A549 (cell line): Measurements from ENCODE around the gene FOS. TPM values are rescaled to one million over a fixed set of nuclear protein-coding genes. Genes with fewer than 3 reads are reported as not detected.

ENCODE experiments used
- ATAC-seq, 2 experiments: fragments of 200-7000 bp in 1 of 2; fragments of >200 bp in 1 of 2; cut with Nextera tagmentation in 1 of 2; cut with Tn5 transposase in 1 of 2; 3 replicates each; pipeline versions ENCODE4 v1.8.0 to v1.9.1; 2018 to 2020; ENCODE audit warnings: mild to moderate bottlenecking in 1 of 2, moderate library complexity in 1 of 2
- CTCF ChIA-PET: fragments of 300-600 bp; sonication (Branson Sonifier 250); formaldehyde crosslinking; extraction: SDS; loops from one replicate; lab custom pipeline; 2021; ENCODE audit warnings: antibody characterized with exemption, inconsistent platforms; lab: Yijun Ruan, JAX
- POLR2A ChIA-PET: fragments of 350-600 bp; formaldehyde crosslinking; extraction: SDS; loops from one replicate; lab custom pipeline; 2021; ENCODE audit warnings: antibody characterized with exemption, inconsistent platforms; lab: Yijun Ruan, JAX
- DNase-seq, 2 experiments: peaks; one replicate each; pipeline versions ENCODE4 v3.0.0 to v3.0.0-alpha.2; 2011 to 2016; ENCODE audit warnings: low read depth in 1 of 2, low spot score in 1 of 2
- FAIRE-seq: peaks from 2 replicates; lab custom pipeline; 2011; peaks lifted over from hg19 to GRCh38; lab: Jason Lieb, UNC
- H3K27ac ChIP-seq, 2 experiments: fragments of >200 bp; sonication (Bioruptor Twin); formaldehyde crosslinking; 3 replicates each; pipeline ENCODE4 v1.5.1; 2016 to 2017
- H3K4me1 ChIP-seq: fragments of >200 bp; sonication (Bioruptor Twin); formaldehyde crosslinking; 3 replicates; pipeline ENCODE4 v1.6.1; 2016
- H3K4me2 ChIP-seq: fragments of >200 bp; sonication (Bioruptor Twin); formaldehyde crosslinking; 3 replicates; pipeline ENCODE4 v1.6.1; 2016
- H3K4me3 ChIP-seq: fragments of >200 bp; sonication (Bioruptor Twin); formaldehyde crosslinking; 3 replicates; pipeline ENCODE4 v1.5.1; 2016
- H3K9me3 ChIP-seq: fragments of >200 bp; sonication (Bioruptor Twin); formaldehyde crosslinking; 3 replicates; pipeline ENCODE4 v1.6.1; 2016
- CBX8 ChIP-seq: fragments of 200-600 bp; sonication (generic); IDR thresholded peaks from 2 replicates; pipeline ENCODE4 v1.6.1; 2016
- CHD2 ChIP-seq: fragments of 150-350 bp; IDR thresholded peaks from 2 replicates; pipeline ENCODE4 v1.6.1; 2014; ENCODE audit warnings: low read length; ENCODE audit not compliant: partially characterized antibody
- CHD4 ChIP-seq: fragments of 200-600 bp; sonication (generic); IDR thresholded peaks from 2 replicates; pipeline ENCODE4 v1.6.1; 2016; ENCODE audit warnings: antibody characterized with exemption, mild to moderate bottlenecking, borderline replicate concordance
- CTCF ChIP-seq: fragments of >200 bp; sonication (Bioruptor Twin); formaldehyde crosslinking; IDR thresholded peaks from 3 replicates; pipeline ENCODE4 v1.5.1; 2016
- FOSL2 ChIP-seq, 2 experiments: fragments of 450-650 bp in 1 of 2; fragments of >200 bp in 1 of 2; sonication (Bioruptor Twin) in 1 of 2; formaldehyde crosslinking; IDR thresholded peaks; 2 replicates each; pipeline versions ENCODE4 v1.5.0 to v1.6.1; 2016 to 2020; ENCODE audit warnings: mild to moderate bottlenecking in 1 of 2, moderate library complexity in 1 of 2
- FOXS1 ChIP-seq: fragments of 250-450 bp; sonication (Bioruptor Pico); IDR thresholded peaks from 2 replicates; pipeline ENCODE4 v1.5.0; 2020; ENCODE audit warnings: mild to moderate bottlenecking, moderate library complexity
- HES2 ChIP-seq: fragments of >200 bp; sonication (Bioruptor Twin); formaldehyde crosslinking; IDR thresholded peaks from 2 replicates; pipeline ENCODE4 v1.6.1; 2016
- HMGXB4 ChIP-seq: fragments of 250-450 bp; sonication (Bioruptor Pico); IDR thresholded peaks from 2 replicates; pipeline ENCODE4 v1.5.0; 2021; ENCODE audit warnings: mild to moderate bottlenecking, moderate library complexity, borderline replicate concordance
- HOXB13 ChIP-seq: fragments of 250-450 bp; sonication (Bioruptor Pico); IDR thresholded peaks from 2 replicates; pipeline ENCODE4 v1.5.0; 2020; ENCODE audit warnings: low read depth, mild to moderate bottlenecking, moderate library complexity
- JUNB ChIP-seq: fragments of >200 bp; sonication (Bioruptor Twin); formaldehyde crosslinking; IDR thresholded peaks from 2 replicates; pipeline ENCODE4 v1.6.1; 2016
- NPAS2 ChIP-seq: fragments of 250-450 bp; sonication (Bioruptor Pico); IDR thresholded peaks from 2 replicates; pipeline ENCODE4 v1.8.0; 2022; ENCODE audit warnings: mild to moderate bottlenecking, moderate library complexity, borderline replicate concordance
- NR3C1 ChIP-seq: fragments of >200 bp; sonication (Bioruptor Twin); formaldehyde crosslinking; IDR thresholded peaks from 3 replicates; pipeline ENCODE4 v1.6.1; 2017
- PBX3 ChIP-seq: IDR thresholded peaks from 2 replicates; pipeline ENCODE4 v1.6.1; 2012
- RAD21 ChIP-seq, 2 experiments: fragments of >200 bp in 1 of 2; sonication (Bioruptor Twin) in 1 of 2; formaldehyde crosslinking in 1 of 2; IDR thresholded peaks in 1 of 2; conservative IDR thresholded peaks in 1 of 2; 2 replicates in 1 of 2; 3 replicates in 1 of 2; pipeline ENCODE4 v1.6.1; 2012 to 2018; ENCODE audit warnings: inconsistent platforms in 1 of 2
- RFX5 ChIP-seq: fragments of 450-650 bp; IDR thresholded peaks from 2 replicates; pipeline ENCODE4 v1.7.1; 2014; ENCODE audit warnings: antibody characterized with exemption, mild to moderate bottlenecking, moderate library complexity
- SREBF2 ChIP-seq: fragments of 450-650 bp; IDR thresholded peaks from 2 replicates; pipeline ENCODE4 v1.6.1; 2014; ENCODE audit warnings: mild to moderate bottlenecking, moderate library complexity
- TFCP2L1 ChIP-seq: fragments of 250-450 bp; sonication (Bioruptor Pico); IDR thresholded peaks from 2 replicates; pipeline ENCODE4 v1.5.0; 2021; ENCODE audit warnings: mild to moderate bottlenecking
- ZNF302 ChIP-seq: fragments of 250-450 bp; sonication (Bioruptor Pico); IDR thresholded peaks from 2 replicates; pipeline ENCODE4 v1.9.0; 2021; ENCODE audit warnings: inconsistent platforms, mild to moderate bottlenecking, moderate library complexity
- ZSCAN20 ChIP-seq: fragments of 250-450 bp; sonication (Bioruptor Pico); IDR thresholded peaks from 2 replicates; pipeline ENCODE4 v1.8.0; 2022; ENCODE audit warnings: mild to moderate bottlenecking, moderate library complexity
- WGBS: methylation state at CpG from one replicate; pipeline ENCODE4 v1.1.6; 2017; ENCODE audit errors: missing lambda C conversion rate; 5-methylcytosine and 5-hydroxymethylcytosine counted together
- polyA plus RNA-seq, 4 experiments: library from polyadenylated mRNA; depleted of rRNA in 3 of 4; stranded (reverse); fragments of >200 nt; fragmentation: RNase III in 1 of 4; extraction: RNeasy Plus Mini Kit Qiagen cat#74134 plus additional on column Dnase treatment in 1 of 4; gene quantifications; 2 replicates in 3 of 4; 3 replicates in 1 of 4; pipeline ENCODE4 v1.2.3, GENCODE V29; 2011 to 2017

Gene FOS
- polyA plus RNA-seq, 2 of the 4 experiments (the other 2 are of a cell fraction) = 4.2 to 256 TPM

- no peak for ATAC-seq
- no peak for FAIRE-seq
These were observed 6.7 kb downstream of the FOS start for GRCh38 chr14:75285331-75285730.

GRCh38 chr14:75286313-75286712 is 7.7 kb downstream of the FOS start:
- WGBS = 51% methylated on average over 5 of the region's 5 CpGs
- no peak for TF ChIP-seq NPAS2 (CRISPR knock-in tag)
- TF ChIP-seq RFX5 = no peak
- TF ChIP-seq HMGXB4 (CRISPR knock-in tag) = no peak
- no peak for TF ChIP-seq SREBF2
- no peak for TF ChIP-seq ZSCAN20 (CRISPR knock-in tag)
- no peak for TF ChIP-seq ZNF302 (CRISPR knock-in tag)
- no peak for TF ChIP-seq RAD21 (conservative IDR thresholded peaks at IDR 0.05 in 1 of 2, IDR thresholded peaks at IDR 0.05 in 1 of 2)
- no peak for TF ChIP-seq FOSL2 (IDR thresholded peaks at IDR 0.05)
- no peak for TF ChIP-seq FOSL2 (CRISPR knock-in tag; IDR thresholded peaks at IDR 0.05)
- TF ChIP-seq CHD2 = no peak
- no peak for TF ChIP-seq FOXS1 (CRISPR knock-in tag)
- no peak for TF ChIP-seq CHD4
- no peak for TF ChIP-seq JUNB
- no peak for TF ChIP-seq HOXB13 (CRISPR knock-in tag)
- TF ChIP-seq HES2 = no peak
- no peak for TF ChIP-seq CTCF
- no peak for TF ChIP-seq CBX8
- TF ChIP-seq TFCP2L1 = no peak
- no peak for DNase-seq
- Histone ChIP-seq H3K4me1 (peaks cover 28% of the 10 kb centered on the region), H3K4me2 (no peak overlapping the region), H3K27ac (0 out of 6 replicates have a peak overlapping the region, but pooled peaks of 1 of the 2 experiments have one; percentile 38), H3K9me3 (no peaks in the 10 kb centered on the region), H3K4me3 (no peak overlapping the region)
- no peak for FAIRE-seq
- POLR2A ChIA-PET = no interaction called here
- CTCF ChIA-PET = interaction anchor here (0.6 to 3.3 kb wide), 3 partner anchors 10 to 951 kb away, joined by 3 to 16 read pairs (median 3); no protein-coding TSS in a partner anchor
- no peak for ATAC-seq

More at GRCh38 chr14:75285331-75285730, 6.7 kb downstream of the FOS start:
- H3K4me1 ChIP-seq = peaks cover 28% of the 10 kb centered on the region
- H3K9me3 ChIP-seq = no peaks in the 10 kb centered on the region
- TF ChIP-seq SREBF2 (no peak), CHD4 (0 out of 2 replicates have a peak, but pooled peaks have one; percentile 7)
- TF ChIP-seq, all 56 proteins: peak for 1
- Histone ChIP-seq H3K4me3 (no peak overlapping the region), H3K27ac (no peak overlapping the region), H3K4me2 (no peak overlapping the region)
- DNase-seq = no peak
- ChIA-PET CTCF (interaction anchor here (1.0 to 3.3 kb wide), 4 partner anchors 9 to 204 kb away, joined by 3 to 16 read pairs (median 3); no protein-coding TSS in a partner anchor), POLR2A (interaction anchor here (2.9 kb wide), 1 partner anchor 9 kb away, joined by 15 read pairs; no protein-coding TSS in a partner anchor)

GRCh38 chr14:75289840-75290388 is 11.3 kb downstream of the FOS start:
- Histone ChIP-seq H3K4me3 (no peak overlapping the region), H3K27ac (peak overlapping the region in 1 of 2 experiments; percentile 13; a peak in 1 of 6 replicates), H3K4me1 (peaks cover 8% of the 10 kb centered on the region)
- ChIA-PET CTCF (interaction anchor here (0.7 to 2.8 kb wide), 5 partner anchors 9 to 50 kb away, joined by 3 to 9 read pairs (median 3); no protein-coding TSS in a partner anchor), POLR2A (interaction anchor here (1.7 kb wide), 1 partner anchor 11 kb away, joined by 7 read pairs; the partner anchor contains the start of gene FOS)
- no peak for DNase-seq
- WGBS = 84% methylated on average over 3 of the region's 3 CpGs
- TF ChIP-seq PBX3 = no peak
- no peak for TF ChIP-seq NR3C1
- TF ChIP-seq HOXB13 (CRISPR knock-in tag) = no peak
- TF ChIP-seq CBX8 = no peak
- TF ChIP-seq, all 56 proteins: peak for 0
- no peak overlapping the region for H3K4me2 ChIP-seq
- no peak for FAIRE-seq
- no peaks in the 10 kb centered on the region for H3K9me3 ChIP-seq
- no peak for ATAC-seq
